Fibroblast of lung (primary cell): ENCODE measurements around the gene PPFIBP2. TPM values are rescaled to one million over a fixed set of nuclear protein-coding genes. Genes with fewer than 3 reads are reported as not detected.

Source experiments
- DNase-seq, 2 donors: peaks; one replicate each; pipeline versions ENCODE4 v3.0.0 to v3.0.0-alpha.2; 2010; ENCODE audit warnings: low read depth in 2 of 2
- H2AFZ ChIP-seq: 2 replicates; pipeline ENCODE4 v1.5.1; 2012; ENCODE audit warnings: low read length, control low read depth, inconsistent platforms
- H3K27ac ChIP-seq: 2 replicates; pipeline ENCODE4 v1.5.1; 2011; ENCODE audit warnings: low read length, control low read depth; ENCODE audit not compliant: insufficient read depth
- H3K27me3 ChIP-seq: 2 replicates; pipeline ENCODE4 v1.5.1; 2011; ENCODE audit warnings: mild to moderate bottlenecking, low read length; ENCODE audit not compliant: control insufficient read depth, insufficient read depth
- H3K36me3 ChIP-seq: 2 replicates; pipeline ENCODE4 v1.5.1; 2011; ENCODE audit warnings: low read length; ENCODE audit not compliant: control insufficient read depth, insufficient read depth
- H3K4me1 ChIP-seq: 2 replicates; pipeline ENCODE4 v1.5.1; 2011; ENCODE audit warnings: low read length; ENCODE audit not compliant: control insufficient read depth, insufficient read depth; ENCODE audit errors: extremely low read depth
- H3K4me2 ChIP-seq: 2 replicates; pipeline ENCODE4 v1.5.1; 2011; ENCODE audit warnings: low read length, control low read depth; ENCODE audit not compliant: insufficient read depth; ENCODE audit errors: extremely low read depth
- H3K4me3 ChIP-seq, 4 experiments: fragments of 200-600 bp in 1 of 4; sonication (generic) in 1 of 4; replicated peaks in 1 of 4; 2 replicates each; pipeline ENCODE4 v1.5.1; 2011 to 2016; ENCODE audit warnings: low read length in 4 of 4, low read depth in 3 of 4, mild to moderate bottlenecking in 3 of 4, control low read depth in 2 of 4, inconsistent platforms in 1 of 4, mixed read lengths in 1 of 4; ENCODE audit not compliant: insufficient read depth in 1 of 4; ENCODE audit errors: control extremely low read depth in 1 of 4
- H3K79me2 ChIP-seq: 2 replicates; pipeline ENCODE4 v1.5.1; 2012; ENCODE audit warnings: mild to moderate bottlenecking, low read length, inconsistent platforms; ENCODE audit not compliant: control insufficient read depth, insufficient read depth
- H3K9ac ChIP-seq: 2 replicates; pipeline ENCODE4 v1.5.1; 2011; ENCODE audit warnings: mild to moderate bottlenecking, low read length, control low read depth; ENCODE audit not compliant: insufficient read depth
- H3K9me3 ChIP-seq: 2 replicates; pipeline ENCODE4 v1.5.1; 2012; ENCODE audit warnings: low read depth, low read length; ENCODE audit not compliant: control insufficient read depth, insufficient read depth
- H4K20me1 ChIP-seq: 2 replicates; pipeline ENCODE4 v1.5.1; 2011; ENCODE audit warnings: low read length; ENCODE audit not compliant: control insufficient read depth, insufficient read depth; ENCODE audit errors: extremely low read depth
- CTCF ChIP-seq, 2 donors: IDR thresholded peaks in 1 of 2; conservative IDR thresholded peaks in 1 of 2; 1 replicate in 1 of 2; 2 replicates in 1 of 2; pipeline ENCODE4 v1.5.1; 2011 to 2012; ENCODE audit warnings: low read length in 2 of 2, control low read depth in 1 of 2, inconsistent platforms in 1 of 2, low read depth in 1 of 2, mild to moderate bottlenecking in 1 of 2
- EZH2 ChIP-seq: IDR thresholded peaks from 2 replicates; pipeline ENCODE4 v1.5.1; 2012; ENCODE audit warnings: low read length, control low read depth, mild to moderate bottlenecking; ENCODE audit errors: missing control alignments
- polyA plus RNA-seq, 2 donors: library from polyadenylated mRNA; depleted of rRNA in 1 of 2; stranded (reverse) in 1 of 2; unstranded in 1 of 2; fragments of >200 nt; gene quantifications; 2 replicates each; pipeline ENCODE4 v1.2.1, GENCODE V29; 2011 to 2012; ENCODE audit warnings: missing spikeins in 1 of 2
- total RNA-seq: library from RNA; depleted of rRNA; stranded (reverse); fragments of >200 nt; gene quantifications from 2 replicates; pipeline ENCODE4 v1.2.1, GENCODE V29; 2014

PPFIBP2 gene
- total and polyA plus RNA-seq, 2 donors (not counting 1 experiment from before 2014, with no cell fraction given) = 11.4 to 38.8 TPM

GRCh38 chr11:7488681-7489080 is 25.1 kb upstream of the PPFIBP2 start:
- no peak overlapping the region for H3K4me2 ChIP-seq
- H3K27me3 ChIP-seq = no peaks in the 10 kb centered on the region
- H3K4me3 ChIP-seq = no peak overlapping the region
- no peak overlapping the region for H2AFZ ChIP-seq
- no peak overlapping the region for H3K9ac ChIP-seq
- H3K36me3 ChIP-seq = peaks cover 3% of the 10 kb centered on the region
- peaks cover 12% of the 10 kb centered on the region for H3K4me1 ChIP-seq
- TF ChIP-seq EZH2 = no peak
- TF ChIP-seq CTCF (conservative IDR thresholded peaks at IDR 0.05 in 1 of 2, IDR thresholded peaks at IDR 0.05 in 1 of 2; ENCODE audit: low read depth in 1 of 2, low read length in 2 of 2) = no peak
- H3K9me3 ChIP-seq = no peaks in the 10 kb centered on the region
- no peak overlapping the region for H3K27ac ChIP-seq
- no peak for DNase-seq
- no peaks in the 10 kb centered on the region for H4K20me1 ChIP-seq
- peaks cover 11% of the 10 kb centered on the region for H3K79me2 ChIP-seq

- H3K27me3 ChIP-seq = no peaks in the 10 kb centered on the region
- H3K27ac ChIP-seq = peak overlapping the region; percentile 12
- no peak overlapping the region for H3K4me3 ChIP-seq
Observed at GRCh38 chr11:7489376-7489775, 24.4 kb upstream of the PPFIBP2 start.

GRCh38 chr11:7490054-7490453 is 23.7 kb upstream of the PPFIBP2 start:
- peak; percentile 8 to 76 for DNase-seq
- H3K4me3 ChIP-seq = no peak overlapping the region
- TF ChIP-seq CTCF (conservative IDR thresholded peaks at IDR 0.05 in 1 of 2, IDR thresholded peaks at IDR 0.05 in 1 of 2; ENCODE audit: low read depth in 1 of 2, low read length in 2 of 2) (no peak), EZH2 (no peak)
- H3K9ac ChIP-seq = no peak overlapping the region
- H4K20me1 ChIP-seq = no peaks in the 10 kb centered on the region
- peaks cover 11% of the 10 kb centered on the region for H3K79me2 ChIP-seq
- no peaks in the 10 kb centered on the region for H3K9me3 ChIP-seq
- peak overlapping the region; percentile 10 for H2AFZ ChIP-seq
- peak overlapping the region; percentile 66 for H3K27ac ChIP-seq
- no peaks in the 10 kb centered on the region for H3K27me3 ChIP-seq
- peaks cover 3% of the 10 kb centered on the region for H3K36me3 ChIP-seq
- H3K4me2 ChIP-seq = peak overlapping the region; percentile 59
- H3K4me1 ChIP-seq = peaks cover 12% of the 10 kb centered on the region

More at GRCh38 chr11:7489376-7489775, 24.4 kb upstream of the PPFIBP2 start:
- Histone ChIP-seq H4K20me1 (no peaks in the 10 kb centered on the region), H3K4me1 (peaks cover 12% of the 10 kb centered on the region), H2AFZ (no peak overlapping the region), H3K4me2 (no peak overlapping the region), H3K79me2 (peaks cover 11% of the 10 kb centered on the region), H3K9me3 (no peaks in the 10 kb centered on the region), H3K9ac (no peak overlapping the region), H3K36me3 (peaks cover 3% of the 10 kb centered on the region)
- no peak for TF ChIP-seq CTCF (conservative IDR thresholded peaks at IDR 0.05 in 1 of 2, IDR thresholded peaks at IDR 0.05 in 1 of 2; ENCODE audit: low read depth in 1 of 2, low read length in 2 of 2)
- DNase-seq = no peak
